GM12874 (cell line): ENCODE data around the gene DSTN.

Experiments used
- TF ChIP-seq, protein P1 (sequence below): IDR thresholded peaks from 2 replicates; pipeline ENCODE4 v1.5.1; 2011; ENCODE audit warnings: low read depth, mild to moderate bottlenecking, control low read depth, low read length, moderate library complexity; ENCODE audit not compliant: insufficient read depth

Gene DSTN

GRCh38 chr20:17559338-17559737 lies 10.5 kb upstream of the DSTN start:
- TF ChIP-seq, protein P1, sequence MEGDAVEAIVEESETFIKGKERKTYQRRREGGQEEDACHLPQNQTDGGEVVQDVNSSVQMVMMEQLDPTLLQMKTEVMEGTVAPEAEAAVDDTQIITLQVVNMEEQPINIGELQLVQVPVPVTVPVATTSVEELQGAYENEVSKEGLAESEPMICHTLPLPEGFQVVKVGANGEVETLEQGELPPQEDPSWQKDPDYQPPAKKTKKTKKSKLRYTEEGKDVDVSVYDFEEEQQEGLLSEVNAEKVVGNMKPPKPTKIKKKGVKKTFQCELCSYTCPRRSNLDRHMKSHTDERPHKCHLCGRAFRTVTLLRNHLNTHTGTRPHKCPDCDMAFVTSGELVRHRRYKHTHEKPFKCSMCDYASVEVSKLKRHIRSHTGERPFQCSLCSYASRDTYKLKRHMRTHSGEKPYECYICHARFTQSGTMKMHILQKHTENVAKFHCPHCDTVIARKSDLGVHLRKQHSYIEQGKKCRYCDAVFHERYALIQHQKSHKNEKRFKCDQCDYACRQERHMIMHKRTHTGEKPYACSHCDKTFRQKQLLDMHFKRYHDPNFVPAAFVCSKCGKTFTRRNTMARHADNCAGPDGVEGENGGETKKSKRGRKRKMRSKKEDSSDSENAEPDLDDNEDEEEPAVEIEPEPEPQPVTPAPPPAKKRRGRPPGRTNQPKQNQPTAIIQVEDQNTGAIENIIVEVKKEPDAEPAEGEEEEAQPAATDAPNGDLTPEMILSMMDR, result no peak

GRCh38 chr20:17560344-17561074 lies 9.4 kb upstream of the DSTN start:
- TF ChIP-seq, protein P1, result no peak

DNA sequence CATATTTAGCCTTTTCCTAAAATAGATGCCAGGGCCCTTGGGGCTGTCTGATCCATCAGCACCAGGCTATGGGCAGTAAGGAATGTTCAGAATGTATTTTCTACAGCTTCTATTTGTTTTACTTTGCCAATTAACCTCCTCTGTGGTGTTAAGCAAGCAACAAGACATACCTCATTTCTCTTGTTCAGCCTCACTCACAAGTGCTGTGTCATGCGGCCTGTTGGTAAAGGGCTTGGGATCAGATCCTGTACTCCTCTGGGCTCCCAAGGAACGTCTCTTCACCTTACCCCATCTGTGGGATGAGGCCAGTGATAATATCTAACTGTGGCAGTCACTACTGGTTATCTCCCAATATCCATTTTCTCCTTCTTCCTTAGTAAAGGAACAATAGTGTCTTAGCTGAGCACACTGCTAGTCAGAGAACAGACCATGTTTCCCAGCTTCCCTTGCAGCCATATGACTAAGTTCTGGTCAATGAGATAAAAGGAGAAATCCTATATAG lies 7.0 kb upstream of the DSTN start:
- TF ChIP-seq, protein P1, result no peak

DNA sequence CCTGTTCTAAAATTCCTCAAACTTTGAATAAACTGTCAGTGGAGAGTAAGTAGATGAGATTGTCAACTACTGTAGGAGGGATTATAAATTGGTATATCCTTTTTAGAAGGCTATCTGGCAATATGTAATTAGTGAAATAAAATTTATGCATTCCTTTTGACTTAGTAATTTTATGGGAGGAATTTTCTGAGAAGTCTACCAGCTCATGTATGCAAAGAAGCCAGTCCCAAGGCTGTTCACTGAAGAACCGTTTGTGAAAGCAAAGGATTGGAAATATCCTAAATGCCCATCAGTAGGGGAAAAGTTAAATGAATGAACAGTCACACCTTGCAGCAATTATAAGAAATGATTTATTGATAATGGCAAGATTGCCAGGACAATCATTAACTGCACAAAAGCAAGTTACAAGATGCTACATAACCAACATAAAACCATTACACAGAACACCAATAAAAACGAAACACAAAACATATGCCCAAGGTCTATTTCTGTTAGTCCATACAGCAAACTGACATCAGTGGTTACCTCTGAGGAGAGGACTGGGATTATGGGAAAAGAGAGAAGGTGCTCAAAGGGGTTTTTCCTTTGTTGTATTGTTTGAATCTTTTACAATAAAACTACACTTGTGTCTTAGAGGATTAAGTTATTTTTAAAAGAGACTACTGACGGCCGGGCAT lies 4.6 kb upstream of the DSTN start:
- TF ChIP-seq, protein P1, result no peak

DNA sequence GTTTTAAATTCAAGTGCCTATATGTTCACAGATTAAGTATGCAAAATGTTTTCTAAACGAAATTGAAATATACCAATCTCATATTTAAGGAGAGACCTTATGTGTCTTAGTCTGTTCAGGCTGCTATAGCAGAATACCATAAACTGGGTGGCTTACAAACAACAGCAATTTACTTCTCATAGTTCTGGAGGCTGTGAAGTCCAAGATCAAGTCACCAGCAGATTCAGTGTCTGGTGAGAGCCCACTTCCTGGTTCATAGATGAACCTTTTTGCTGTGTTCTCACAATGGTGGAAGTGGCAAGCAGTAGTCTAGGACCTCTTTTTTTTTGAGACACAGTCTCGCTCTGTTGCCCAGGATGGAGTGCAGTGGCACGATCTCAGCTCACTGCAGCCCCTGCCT lies 3.5 kb upstream of the DSTN start:
- TF ChIP-seq, protein P1, result no peak

DNA sequence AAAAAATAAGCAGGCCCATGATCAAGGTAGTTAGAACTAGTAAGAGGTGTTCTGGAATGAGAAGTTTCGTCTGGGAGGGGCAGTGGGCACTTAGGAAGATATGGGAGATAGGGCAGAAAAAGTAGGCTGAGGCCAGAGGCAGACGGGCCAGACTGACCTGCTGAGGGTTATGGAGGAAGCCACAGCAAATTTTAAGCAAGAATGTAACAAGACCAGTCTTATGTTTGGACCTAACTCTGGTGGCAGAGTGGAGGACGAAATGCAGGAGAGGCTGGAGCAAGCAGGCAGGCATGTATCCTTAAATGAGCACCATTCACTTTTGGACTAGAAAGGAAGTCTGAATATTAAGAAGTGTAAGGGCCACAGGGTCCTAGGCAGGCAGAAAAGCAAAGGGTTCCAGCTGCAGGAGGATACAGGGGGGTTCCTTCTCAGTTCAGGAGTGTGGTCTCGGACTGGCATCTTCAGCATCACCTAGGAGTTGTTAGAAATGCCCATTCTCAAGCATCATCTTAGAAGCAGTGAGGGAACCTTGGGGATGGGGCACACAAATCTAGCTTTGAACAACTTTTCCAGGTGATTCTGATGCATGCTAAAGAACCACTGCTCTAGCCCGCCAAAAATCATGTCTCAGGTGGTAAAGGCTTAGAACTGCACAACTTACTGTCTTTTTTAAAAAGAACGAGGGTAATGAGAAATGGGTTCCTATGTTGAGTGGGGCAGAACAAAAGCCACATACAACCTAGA lies 1.7 kb upstream of the DSTN start:
- TF ChIP-seq, protein P1, result no peak

DNA sequence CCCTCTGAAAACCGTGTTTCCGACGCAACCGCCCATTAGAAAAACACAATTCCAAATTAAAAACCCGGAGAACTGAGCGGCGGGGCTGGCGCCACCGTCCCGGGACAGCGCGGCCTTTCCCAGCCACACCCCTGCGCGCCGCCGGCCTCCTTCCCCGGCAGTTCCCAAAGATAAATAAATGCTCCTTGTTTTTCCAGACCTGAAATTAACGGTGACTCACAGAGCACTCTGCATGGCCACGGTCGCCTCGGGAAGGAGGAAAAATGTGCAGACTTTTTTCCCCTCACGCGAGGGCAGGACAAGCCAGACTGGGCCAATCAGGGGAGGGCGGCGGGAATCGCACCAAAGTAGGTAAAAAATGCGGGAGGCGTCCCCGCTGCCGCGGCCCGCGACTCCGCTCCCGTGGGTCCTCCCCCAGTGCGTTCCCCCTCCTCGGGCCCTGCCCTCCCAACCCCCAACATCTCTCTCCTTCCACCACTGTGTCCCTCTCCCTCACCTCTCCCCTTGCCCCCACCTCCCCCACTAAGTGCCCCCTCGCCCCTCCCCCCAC lies 828 bp upstream of the DSTN start:
- TF ChIP-seq, protein P1, result no peak
